NK-92 treated with Interleukin-12 subunit alpha and Interleukin-12 subunit beta, amount 100 ng/mL, for 24 hours (cell line): ENCODE measurements around the gene C4A.
"Not testable (repeated sequence)": the region's sequence is repeated elsewhere in the genome, so short reads cannot be mapped to it uniquely, and the experiment has no call there.

ENCODE experiments used
- DNase-seq: peaks from one replicate; lab custom pipeline; 2025; lab: John Stamatoyannopoulos, UW

C4A gene

DNA sequence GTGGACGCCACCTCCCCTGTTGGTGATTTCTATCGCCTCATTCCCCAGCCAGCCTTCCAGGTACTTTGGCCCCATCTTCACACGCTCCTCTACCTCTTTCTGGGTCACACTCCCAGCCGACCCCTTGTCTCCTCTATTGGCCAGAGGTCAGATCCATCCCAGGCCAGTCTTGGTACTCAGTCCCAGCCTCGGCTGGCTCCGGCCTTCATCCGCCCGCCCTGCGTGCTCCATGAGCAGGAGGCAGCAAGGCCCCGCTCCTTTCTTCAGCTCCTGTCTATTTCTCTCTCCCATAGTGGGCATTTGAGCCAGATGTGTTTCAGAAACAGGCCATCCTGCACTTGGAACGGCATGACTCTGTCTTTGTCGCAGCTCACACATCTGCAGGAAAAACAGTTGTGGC is 20.2 kb upstream of the C4A start:
- no peak for DNase-seq

DNA sequence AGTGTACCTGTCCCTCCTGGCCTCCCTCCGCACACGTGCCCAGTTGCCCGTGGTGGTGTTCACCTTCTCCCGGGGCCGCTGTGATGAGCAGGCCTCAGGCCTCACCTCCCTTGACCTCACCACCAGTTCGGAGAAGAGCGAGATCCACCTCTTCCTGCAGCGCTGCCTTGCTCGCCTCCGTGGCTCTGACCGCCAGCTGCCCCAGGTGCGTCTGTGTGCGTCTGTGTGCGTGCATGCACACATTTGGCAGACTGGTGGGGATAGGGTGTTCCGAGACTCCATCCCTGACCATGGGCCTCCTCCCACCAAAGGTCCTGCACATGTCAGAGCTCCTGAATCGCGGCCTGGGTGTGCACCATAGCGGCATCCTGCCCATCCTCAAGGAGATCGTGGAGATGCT is 17.9 kb upstream of the C4A start:
- no peak for DNase-seq

GRCh38 chr6:31965700-31966099 is 16.2 kb upstream of the C4A start:
- DNase-seq: no peak

GRCh38 chr6:31966506-31966905 is 15.4 kb upstream of the C4A start:
- DNase-seq: no peak

DNA sequence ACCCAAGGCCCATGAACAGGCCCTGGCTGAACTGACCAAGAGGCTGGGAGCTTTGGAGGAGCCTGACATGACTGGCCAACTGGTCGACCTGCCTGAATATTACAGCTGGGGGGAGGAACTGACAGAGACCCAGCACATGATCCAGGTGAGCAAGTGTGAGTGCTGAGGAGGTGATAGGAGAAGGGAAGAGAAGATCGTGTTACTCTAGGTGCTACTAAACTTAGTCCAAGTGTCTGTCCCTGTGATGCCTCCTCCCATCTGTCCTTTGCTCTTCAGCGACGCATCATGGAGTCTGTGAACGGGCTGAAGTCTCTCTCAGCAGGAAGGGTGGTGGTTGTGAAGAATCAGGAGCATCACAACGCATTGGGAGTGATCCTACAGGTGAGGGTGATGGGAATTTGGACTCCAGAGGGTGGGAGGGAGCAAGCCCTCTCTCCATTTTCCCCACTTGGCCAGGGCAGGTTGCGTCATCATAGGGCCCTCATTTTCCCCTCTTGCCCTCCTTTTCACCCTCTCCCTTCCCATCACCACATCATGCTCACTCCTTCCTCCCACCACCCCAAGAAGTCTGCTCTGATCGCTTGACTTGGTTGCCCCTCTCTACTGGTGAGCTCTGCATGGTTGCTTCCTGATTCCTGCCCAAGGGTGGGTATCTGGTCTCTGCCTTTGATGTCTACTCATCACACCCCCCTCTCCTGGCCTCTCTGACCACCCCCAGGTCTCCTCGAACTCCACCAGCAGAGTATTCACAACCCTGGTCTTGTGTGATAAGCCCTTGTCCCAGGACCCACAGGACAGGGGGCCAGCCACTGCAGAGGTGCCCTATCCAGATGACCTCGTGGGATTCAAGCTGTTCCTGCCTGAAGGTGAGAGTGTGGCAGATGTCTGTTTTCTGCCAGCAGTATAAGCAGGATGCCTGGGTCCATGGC is 14.6 kb upstream of the C4A start:
- DNase-seq: no peak

DNA sequence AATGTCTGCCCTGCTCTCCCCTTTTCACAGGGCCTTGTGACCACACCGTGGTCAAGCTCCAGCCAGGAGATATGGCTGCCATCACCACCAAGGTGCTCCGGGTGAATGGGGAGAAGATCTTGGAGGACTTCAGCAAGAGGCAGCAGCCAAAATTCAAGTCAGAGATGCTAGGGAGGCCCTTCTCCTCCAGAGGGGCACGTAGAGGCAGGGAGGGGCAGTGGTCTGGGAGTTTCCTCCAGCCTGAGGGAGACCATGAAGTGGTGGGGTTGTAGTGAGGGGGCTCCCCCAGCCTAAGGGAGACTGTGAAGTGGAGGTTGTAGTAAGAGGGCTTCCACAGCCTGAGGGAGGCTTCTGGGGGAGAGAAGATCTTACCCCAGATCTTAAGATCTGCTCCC is 13.9 kb upstream of the C4A start:
- no peak for DNase-seq

DNA sequence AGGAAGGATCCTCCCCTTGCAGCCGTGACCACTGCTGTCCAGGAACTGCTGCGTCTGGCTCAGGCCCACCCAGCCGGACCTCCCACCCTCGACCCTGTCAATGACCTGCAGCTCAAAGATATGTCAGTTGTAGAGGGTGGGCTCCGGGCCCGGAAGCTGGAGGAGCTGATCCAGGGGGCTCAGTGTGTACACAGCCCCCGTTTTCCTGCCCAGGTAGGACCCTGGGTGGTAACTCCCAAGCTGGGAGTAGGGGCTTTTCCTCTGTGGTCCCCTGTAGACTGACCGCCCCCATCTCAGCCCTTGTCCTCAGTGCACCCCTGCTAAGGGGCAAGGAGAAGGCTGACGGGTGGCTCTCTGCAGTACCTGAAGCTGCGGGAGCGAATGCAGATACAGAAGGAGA is 13.5 kb upstream of the C4A start:
- DNase-seq: no peak

GRCh38 chr6:31968791-31969711 is 12.8 kb upstream of the C4A start:
- DNase-seq: no peak

DNA sequence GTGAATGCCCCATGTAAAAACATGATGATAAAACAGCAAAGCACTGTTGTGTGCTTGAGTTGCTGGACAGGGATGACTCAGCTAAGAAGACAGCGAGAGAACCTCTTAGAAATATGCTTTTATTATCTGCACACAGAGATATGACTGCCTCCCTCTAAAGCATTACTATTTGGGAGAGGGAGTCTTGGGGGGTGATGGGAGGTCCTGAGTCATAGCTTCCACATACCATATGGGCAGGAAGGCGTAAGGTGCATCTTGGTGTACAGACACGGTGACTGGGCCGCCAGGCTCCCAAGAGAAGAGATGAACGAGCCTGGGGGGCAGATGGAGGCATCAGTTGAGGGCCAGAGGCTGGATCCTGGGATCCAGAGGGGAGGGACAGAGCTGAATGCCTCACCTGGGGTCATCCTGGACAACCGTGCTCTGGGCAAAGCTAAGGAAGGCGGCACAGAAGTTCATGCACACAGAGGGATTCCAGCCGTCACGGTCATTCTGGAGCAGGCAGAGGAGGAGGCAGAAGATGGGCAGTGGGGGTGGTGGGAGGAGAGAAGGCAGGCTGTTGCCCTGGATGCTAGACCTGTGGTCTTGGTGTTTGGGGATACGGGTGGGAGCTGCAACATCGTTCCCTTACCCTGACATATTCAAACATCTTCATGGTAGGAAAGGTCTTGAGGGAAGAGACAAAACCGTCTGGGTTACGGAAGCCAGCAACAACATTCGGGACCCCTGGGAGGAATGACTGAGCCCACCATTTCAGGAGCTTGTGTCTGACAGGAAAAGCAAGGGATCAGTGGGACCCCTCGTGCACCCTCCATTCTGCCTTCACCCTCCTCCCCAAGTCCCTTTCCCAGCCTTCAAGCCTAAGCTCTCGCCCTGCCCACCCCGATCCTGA is 11.9 kb upstream of the C4A start:
- no peak for DNase-seq

DNA sequence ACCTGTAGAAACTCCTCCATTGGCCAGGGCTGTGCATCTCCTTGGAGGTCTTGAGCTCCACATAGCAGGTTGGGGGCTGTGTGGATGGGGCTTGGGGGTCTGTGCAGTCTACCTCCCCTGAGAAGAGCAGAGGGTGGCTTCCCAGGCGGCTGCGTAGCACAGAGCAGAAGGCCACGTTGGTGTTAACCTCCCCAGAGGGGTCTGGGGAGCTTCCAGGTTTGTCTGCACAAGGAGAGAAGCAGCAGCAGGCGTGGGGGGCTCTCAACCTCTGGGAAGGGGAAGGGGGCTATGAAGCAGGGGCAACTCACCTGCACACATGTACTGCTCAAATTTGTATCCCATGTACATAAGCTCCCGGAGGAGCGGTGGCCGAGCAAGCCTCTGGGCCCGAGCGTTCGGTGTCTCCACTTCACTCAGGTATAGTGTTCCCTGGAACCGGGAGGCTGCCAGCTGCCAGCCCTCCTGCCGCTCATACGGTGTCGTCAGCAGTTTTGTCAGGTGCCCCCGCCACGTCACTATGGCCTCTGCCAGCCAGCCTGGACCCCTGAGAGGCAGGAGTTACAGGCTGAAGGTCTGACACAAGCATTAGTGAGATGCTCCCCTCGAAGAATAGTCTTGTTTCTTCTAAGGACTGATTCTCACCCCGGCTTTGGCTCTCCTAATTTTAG is 11.1 kb upstream of the C4A start:
- DNase-seq: no peak

DNA sequence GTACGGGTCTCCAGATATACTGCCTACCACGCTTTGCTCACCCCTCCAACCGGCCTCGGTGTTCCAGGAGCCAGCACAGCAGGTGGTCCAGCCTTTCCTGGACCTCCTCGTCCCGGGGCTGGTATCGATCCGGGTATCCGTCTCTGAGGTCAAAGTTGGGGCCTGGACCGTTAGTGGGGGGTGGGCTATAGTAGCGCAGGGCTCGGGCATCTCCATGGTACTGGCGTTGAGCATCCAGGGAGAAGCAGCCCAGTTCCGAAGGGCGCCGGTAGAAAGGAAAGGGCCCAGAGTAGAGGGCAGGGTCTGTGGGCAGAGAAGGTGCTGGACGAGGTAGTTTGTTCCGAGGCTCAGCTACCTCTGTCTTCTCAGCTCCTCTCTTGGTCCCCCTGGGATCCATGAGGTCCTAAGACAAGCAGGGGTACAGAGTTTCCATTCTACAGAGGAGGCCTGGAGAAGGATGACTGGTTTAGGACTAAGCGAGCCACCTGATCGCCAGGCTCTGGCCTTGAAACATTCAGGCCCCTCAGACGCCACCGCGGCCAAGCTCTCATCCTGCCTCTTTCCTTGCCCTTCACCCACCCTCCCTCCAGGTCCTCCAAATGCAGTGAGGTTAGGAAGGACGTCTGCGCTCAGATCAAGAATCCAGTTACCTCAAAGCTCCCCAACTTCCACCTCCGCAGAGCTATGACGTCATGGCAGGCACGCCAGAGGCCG is 10.4 kb upstream of the C4A start:
- DNase-seq: no peak

- peak; percentile 96 for DNase-seq
These were observed 9.7 kb upstream of the C4A start, which contains the start of gene DXO for GRCh38 chr6:31971993-31972708. Gene DXO (minus strand): TSS chr6:31972138. CDS start chr6:31971675, 463 bp downstream.

DNA sequence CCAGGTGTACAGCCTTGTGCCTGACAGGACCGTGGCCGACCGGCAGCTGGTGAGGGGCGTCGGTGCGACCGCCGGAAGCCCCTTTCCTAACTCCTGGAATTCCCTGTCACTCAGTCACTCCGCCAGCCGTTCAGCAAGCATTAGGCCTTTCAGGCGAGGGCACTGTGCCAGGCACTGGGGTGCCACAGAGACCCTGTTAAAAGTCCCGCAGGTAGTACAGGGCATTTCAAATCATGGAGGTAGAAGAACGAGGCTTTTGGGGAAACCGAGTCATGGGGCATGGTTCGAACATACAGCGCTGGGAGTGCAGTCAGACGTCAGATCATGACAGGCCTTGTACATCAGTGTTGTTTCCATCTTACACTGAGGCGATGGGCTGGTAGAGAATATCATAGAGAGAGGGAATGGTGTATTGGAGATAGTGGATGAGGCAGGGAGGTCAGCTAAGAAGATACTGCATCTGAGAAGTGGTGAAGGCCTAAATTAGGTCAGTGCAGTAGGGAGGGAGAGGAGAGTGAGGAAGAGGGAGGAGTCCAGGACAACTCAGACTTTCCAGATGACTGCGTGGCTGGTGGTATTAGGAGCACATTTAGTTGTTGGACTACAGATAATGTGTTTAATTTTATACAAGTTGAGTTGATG is 9.0 kb upstream of the C4A start:
- DNase-seq: no peak

DNA sequence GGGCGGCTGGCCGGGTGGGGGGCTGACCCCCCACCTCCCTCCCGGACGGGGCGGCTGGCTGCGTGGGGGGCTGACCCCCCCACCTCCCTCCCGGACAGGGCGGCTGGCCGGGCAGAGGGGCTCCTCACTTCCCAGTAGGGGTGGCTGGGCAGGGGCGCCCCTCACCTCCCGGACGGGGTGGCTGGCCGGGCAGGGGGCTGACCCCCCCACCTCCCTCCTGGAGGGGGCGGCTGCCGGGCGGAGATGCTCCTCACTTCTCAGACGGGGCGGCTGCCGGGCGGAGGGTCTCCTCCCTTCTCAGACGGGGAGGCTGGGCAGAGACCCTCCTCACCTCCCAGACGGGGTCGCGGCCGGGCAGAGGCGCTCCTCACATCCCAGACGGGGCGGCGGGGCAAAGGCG is 5.8 kb upstream of the C4A start:
- DNase-seq: not testable (repeated sequence)

- DNase-seq: no peak
These were observed 3.9 kb upstream of the C4A start for GRCh38 chr6:31977816-31978431.

DNA sequence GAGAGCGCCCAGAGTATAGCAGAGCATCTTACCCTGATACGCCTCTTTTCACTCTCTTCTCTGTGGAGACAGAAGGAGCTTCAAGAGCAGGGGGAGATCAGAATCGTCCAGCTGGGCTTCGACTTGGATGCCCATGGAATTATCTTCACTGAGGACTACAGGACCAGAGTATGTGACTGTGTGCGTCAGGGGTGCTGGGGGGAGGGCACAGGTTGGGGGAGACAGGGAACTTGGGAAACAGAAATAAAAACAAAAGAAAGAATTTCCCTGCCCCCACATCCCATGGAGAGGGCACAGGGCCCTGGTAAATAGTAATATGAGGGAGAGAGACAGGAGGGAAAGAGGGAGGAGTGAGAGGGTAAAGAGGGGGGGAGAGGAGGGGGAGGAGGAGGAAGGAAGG is 3.0 kb upstream of the C4A start:
- no peak for DNase-seq

DNA sequence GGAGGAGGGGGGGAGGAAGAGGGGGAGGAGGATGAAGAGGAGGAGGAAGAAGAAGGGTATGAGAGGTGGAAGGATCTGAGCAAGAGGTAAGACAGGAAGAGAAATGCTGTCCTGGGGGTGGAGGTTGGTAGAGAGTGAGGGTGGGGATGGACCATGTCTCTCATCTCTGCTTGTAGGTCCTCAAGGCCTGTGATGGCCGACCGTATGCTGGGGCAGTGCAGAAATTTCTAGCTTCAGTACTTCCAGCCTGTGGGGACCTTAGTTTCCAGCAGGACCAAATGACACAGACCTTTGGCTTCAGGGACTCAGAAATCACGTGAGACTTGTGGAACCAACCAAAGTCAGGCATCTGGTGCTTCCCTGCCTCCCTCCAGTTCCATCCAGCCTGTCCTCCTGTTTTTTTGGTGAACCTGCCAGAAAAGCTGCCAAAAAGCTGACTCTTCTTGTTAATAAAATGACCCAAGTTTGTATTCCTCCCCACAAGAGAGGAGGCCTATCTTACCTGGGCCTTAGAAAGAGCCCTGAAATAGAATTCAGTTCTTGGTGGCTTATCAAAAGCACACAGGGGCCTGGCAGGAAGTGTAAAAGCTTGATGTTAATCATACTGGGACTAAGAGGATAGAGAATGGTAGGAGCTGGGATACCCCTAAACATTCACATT is 2.5 kb upstream of the C4A start:
- no peak for DNase-seq

DNA sequence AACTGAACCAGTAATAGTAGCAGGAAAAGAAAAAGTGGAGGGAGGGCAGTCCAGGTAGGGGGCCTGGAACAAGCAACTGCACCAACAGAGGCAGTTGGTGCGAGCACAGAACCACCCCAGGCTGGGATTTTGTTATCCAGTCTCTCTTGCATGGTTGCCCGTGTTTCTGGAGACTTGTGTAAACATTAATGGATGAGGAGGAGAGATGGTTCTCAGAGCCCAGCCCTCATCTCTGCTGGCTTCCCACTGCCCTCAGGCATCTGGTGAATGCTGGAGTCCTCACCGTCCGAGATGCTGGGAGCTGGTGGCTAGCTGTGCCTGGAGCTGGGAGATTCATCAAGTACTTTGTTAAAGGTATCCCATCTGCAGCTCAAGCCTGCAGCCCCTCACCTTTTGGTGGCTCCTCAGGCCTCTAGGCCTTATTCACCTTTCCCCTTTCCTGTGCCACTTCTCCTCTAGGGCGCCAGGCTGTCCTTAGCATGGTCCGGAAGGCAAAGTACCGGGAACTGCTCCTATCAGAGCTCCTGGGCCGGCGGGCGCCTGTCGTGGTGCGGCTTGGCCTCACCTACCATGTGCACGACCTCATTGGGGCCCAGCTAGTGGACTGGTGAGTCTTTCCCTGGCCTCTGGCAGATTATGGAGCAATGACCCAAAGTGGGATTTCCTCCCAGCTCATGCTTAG is 1.5 kb upstream of the C4A start:
- DNase-seq: not testable (repeated sequence)
